HG03103 (cell line): ENCODE measurements around the gene MTSS2.

Source experiments
- ATAC-seq: cut with Tn5 transposase; IDR thresholded peaks from one replicate; pipeline ENCODE4 v1.9.1; 2021; ENCODE audit warnings: low read depth; ENCODE audit not compliant: unreplicated experiment

The MTSS2 gene

DNA sequence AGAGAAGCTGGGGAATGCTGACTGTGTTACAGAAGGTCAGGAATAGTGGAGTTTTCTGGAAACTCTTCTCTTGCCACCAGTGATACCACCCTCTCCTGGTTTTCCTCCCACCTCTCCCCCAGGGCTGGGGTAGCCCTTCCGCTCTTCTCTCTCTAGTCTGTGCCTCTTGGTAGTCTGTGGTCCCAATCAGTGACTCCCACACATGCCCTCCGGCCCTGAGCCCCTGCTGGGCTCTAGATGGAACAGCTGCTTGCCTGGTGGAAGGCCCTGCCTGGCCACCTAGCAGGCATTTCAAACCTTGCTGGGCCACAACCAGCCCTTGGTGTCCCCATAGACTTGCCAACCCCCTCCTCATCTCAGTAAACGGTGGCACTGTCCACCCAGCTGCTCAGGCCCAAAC lies 15.2 kb upstream of the MTSS2 start:
- no peak for ATAC-seq

DNA sequence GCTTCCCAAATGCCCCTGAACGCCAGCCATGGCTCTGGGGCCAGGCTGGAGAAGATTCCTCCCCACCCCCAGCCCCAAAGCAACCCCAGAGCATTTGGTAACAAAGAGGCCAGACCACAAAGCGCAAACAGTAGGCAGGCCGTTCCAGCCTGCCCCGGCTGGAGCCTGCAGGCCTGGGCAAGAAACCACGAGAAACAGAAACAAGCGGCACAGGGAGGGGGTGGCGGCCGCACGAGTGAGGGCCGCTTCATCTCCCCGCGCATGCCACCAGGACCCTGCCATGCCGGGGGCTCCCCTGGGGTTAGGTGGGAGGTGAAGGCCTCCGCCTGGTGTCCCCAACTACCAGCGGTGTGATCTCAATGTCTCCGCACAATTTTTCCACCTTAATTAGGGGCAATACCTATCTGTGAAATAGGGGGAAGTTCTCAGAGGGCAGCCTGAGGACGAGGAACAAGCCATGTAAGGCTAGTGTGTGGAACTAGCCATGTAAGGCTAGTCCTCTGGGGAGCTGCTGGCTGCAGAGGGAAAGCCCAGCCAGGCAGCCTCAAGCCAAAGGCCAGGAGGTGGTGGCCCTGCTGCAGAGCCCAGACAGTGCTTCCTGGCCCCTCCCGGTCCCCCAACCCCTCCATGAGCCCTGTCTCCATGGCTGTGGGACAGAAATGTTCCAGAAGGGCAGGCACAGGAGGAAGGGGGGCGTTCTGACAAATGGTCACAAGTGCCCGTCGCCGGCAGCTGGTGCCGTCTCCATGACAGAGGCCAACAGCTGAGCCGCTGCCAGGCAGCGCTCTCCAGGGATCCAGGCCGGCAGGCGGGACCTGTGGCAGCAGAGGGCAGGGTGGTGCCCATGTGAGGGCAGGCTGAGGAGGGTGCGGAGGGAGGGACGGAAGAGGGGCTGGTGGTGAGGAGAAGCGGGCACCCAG lies 14.5 kb upstream of the MTSS2 start:
- no peak for ATAC-seq

- no peak for ATAC-seq
Observed at GRCh38 chr16:70699696-70700095, 13.8 kb upstream of the MTSS2 start.

GRCh38 chr16:70698901-70699300 lies 13.0 kb upstream of the MTSS2 start:
- no peak for ATAC-seq

DNA sequence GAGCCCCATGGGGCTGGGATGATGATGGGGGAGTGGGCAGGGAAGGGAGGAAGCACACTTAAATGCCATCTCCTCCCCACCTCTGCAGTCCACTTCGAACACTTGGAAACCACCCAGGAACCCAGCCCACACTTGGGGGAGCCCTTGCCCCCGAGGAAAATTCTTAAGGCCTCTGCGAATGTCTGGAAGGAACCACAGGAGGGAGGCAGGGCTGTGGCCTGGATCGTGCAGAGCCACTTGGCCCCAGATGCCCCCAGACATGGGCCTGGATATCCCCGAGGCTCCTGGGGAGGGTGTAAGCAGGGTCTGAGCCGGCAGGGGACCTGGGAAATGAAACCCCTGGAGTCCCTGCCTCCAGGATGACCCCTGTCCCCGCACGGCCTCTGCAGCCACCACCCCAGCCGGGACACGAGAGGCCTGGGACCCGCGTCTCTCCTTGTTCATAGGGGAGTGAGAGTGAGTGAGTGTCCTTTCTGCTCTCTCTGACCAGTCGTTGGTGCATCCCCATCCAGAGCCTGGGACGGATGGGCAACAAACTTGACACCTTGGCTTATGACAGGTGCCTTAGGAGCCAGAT lies 11.8 kb upstream of the MTSS2 start:
- ATAC-seq, result no peak

DNA sequence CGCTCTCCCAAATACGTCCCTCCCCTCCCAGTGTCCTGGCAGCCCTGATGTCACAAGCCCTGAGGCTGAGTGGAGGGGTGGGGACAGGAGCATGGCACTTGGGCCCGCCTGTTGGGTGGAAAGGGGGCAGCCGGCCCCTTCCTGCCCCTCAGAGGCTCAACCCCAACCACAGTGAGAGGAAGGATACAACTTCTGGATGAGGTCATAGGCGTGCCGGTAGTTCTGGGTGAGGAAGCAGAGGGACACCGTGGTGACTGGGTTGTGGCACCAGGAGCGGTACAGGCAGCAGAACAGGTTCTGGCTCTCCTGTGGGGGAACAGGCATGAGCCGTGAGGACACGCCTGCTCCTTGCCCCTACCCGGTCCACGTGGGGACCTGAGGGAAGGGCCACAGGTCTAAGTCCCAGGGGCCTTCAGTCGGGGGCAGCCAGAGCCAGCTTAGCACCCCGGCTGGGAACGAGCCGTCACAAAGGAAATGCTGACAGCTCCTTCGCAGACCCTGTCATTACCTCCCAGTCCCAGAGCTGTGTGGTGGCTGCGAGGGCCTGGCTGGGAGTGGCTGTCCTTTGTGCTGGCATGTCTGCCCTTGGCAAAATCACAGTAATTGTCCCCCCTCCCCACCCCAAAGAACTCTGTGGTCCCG lies 11.2 kb upstream of the MTSS2 start:
- ATAC-seq, result no peak

DNA sequence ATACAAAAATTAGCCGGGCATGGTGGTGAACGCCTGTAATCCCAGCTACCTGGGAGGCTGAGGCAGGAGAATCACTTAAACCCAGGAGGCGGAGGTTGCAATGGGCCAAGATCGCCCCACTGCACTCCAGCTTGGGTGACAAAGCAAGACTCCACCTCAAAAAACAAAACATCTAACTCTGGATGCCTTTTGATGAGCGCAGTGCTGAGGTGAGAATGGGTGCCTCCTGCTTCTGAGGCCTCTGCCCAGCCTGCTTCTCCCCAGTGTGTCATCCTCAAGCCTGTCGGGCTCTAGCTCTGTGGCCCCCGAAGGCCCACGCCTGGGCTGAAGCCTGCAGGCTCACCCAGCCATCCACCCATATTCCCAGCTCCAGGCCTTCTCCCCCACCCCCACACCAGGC lies 10.5 kb upstream of the MTSS2 start:
- no peak for ATAC-seq

DNA sequence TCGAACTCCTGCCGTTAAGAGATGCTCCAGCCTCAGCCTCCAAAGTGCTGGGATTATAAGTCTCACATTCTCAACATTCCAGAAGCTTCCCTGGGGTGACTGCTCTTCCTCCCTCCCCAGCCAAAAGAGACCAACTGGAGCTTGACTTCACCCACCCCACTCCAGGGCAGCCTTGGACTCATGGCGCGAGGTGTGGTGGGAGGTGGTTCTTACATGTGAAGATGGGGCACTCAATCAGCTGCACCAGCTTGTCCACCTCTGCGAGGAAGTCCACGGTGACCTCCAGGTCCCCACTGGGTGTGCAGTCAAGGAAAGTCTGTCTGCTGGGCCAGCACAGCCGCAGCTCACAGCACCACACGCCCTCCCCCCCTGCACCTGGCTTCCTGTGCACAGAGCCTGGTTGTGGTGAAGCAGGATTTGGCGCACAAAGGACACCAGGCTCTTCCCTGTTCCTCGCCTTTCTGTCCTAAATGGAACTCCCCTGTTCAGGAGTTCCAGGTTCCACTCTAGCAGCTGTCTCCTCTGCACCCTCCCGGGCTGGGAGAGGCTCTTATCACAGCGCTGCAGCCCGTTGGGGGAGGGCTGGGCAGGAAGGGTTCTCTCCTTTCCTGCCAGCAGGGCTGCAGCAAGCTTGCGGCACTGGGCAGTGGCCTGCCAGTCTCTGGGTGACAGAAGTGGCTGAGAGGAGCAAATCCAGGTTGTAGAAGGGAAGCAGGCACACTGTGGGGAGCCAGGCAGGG lies 9.6 kb upstream of the MTSS2 start:
- ATAC-seq, result no peak

DNA sequence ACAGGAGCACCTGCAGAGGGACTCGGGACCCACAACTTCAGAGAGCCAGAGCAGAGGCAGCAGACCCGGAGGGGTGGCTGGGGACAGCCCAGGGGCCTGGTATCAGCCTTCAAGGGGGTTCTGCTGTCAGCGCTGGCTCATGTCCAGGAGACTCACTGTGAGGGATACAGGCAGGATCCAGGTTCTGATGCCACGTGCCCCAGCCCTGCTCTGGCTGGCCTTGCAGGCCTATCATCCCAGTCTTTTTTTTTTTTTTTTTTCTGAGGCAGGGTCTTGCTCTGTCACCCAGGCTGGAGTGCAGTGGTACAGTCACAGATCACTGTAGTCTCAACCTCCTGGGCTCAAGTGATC lies 9.0 kb upstream of the MTSS2 start:
- no peak for ATAC-seq

DNA sequence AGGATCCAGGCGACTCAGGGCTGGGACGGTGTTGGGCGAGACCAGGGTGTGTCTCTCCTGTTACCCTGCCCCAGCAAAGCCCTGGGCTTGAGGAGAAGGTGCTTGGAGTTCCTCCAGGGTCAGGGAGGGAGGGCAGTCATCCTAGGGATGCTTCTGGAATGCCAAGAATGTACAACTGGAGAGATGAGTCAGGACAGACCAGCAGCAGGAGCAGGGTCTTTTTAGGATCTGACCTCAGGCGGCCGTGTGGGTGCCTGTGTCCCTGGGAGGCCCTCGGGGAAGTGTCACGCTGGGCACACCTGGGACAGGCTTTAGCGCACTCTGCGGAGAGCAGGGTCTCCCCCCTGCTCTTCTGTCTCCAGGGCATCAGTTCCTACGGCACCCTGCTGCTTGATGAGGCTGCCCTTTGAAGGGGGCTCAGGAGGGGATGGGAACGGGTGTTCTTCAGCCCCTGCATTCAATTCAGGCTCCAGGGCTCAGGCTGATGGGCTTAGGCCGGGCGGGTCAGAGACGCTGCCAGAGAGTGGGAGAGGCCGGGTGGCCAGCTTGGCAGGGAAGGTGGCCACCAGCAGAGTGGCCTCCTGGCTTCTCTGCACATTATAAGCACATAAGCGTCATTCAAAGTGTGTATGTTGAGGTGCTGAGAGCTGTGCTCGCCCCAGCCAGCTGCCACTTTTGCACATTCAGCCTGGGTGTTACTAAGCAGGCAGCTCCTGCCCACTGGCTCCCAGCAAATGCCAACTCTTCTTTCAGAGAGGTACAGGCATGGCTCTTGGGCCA lies 8.4 kb upstream of the MTSS2 start:
- ATAC-seq, result no peak

GRCh38 chr16:70692873-70693671 lies 7.2 kb upstream of the MTSS2 start:
- no peak for ATAC-seq

GRCh38 chr16:70692130-70692872 lies 6.4 kb upstream of the MTSS2 start:
- ATAC-seq, result no peak

GRCh38 chr16:70691223-70692129 lies 5.6 kb upstream of the MTSS2 start:
- no peak for ATAC-seq

GRCh38 chr16:70689970-70690891 lies 4.4 kb upstream of the MTSS2 start:
- no peak for ATAC-seq

GRCh38 chr16:70689035-70689969 lies 3.4 kb upstream of the MTSS2 start:
- ATAC-seq, result no peak

DNA sequence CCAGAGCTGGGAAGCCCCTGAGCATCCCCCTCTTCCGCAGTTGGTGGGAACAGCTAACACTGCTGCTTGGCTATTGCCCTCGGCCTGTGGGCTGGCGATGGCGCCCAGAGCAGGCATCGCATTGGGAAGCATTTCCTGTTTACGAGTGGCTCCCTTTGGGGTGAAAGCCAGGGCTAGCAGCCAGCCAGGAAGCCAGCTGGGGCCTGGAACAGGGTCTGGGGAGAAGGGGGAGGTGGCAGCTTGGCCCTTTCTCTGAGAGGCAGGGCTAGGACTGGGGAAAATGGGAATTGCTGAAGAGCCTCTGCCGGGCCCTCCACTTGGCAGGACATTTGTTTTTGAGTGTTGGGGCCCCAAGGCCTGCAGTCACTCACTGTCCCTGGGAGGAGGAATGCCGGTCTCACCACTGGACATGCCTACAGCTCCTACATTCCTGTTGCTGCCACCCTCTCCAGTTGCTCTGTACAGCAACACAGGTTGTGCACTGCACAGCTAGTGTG lies 2.4 kb upstream of the MTSS2 start:
- no peak for ATAC-seq
